GM21786 (cell line): ENCODE data around the gene SHANK2.

ENCODE experiments used
- ATAC-seq: cut with Tn5 transposase; IDR thresholded peaks from one replicate; pipeline ENCODE4 v1.9.1; 2021; ENCODE audit not compliant: unreplicated experiment

The SHANK2 gene

GRCh38 chr11:71203681-71204080 lies 48.7 kb downstream of the SHANK2 start:
- ATAC-seq, result no peak

- ATAC-seq, result no peak
Measured at GRCh38 chr11:71202966-71203365, 49.4 kb downstream of the SHANK2 start.

GRCh38 chr11:71202598-71202944 lies 49.8 kb downstream of the SHANK2 start:
- no peak for ATAC-seq
